HL-60 (cell line): ENCODE measurements around the gene MS4A5.

ENCODE experiments used
- CTCF ChIP-seq: IDR thresholded peaks from one replicate; pipeline ENCODE4 v1.5.1; 2011; ENCODE audit warnings: low read length, control low read depth, inconsistent platforms; ENCODE audit not compliant: insufficient read depth
- GABPA ChIP-seq: IDR thresholded peaks from 2 replicates; pipeline ENCODE4 v1.6.1; 2012; ENCODE audit warnings: low read depth
- POLR2AphosphoS5 ChIP-seq: IDR thresholded peaks from 2 replicates; pipeline ENCODE4 v1.6.1; 2012; ENCODE audit warnings: low read depth
- REST ChIP-seq: IDR thresholded peaks from 2 replicates; pipeline ENCODE4 v1.6.1; 2012; ENCODE audit warnings: low read depth; ENCODE audit not compliant: insufficient replicate concordance
- SPI1 ChIP-seq: IDR thresholded peaks from 2 replicates; pipeline ENCODE4 v1.6.1; 2012; ENCODE audit warnings: low read depth, mild to moderate bottlenecking, borderline replicate concordance

GRCh38 chr11:60393016-60393415 lies 36.4 kb upstream of the MS4A5 start:
- no peak for TF ChIP-seq CTCF
- TF ChIP-seq REST, result no peak
- TF ChIP-seq POLR2AphosphoS5, result no peak
- no peak for TF ChIP-seq GABPA
- no peak for TF ChIP-seq SPI1
